Neural progenitor cell (in vitro differentiated cells): ENCODE measurements around the gene CNTNAP2. TPM values are rescaled to one million over a fixed set of nuclear protein-coding genes. Genes with fewer than 3 reads are reported as not detected.

ENCODE experiments used
- DNase-seq: peaks from one replicate; pipeline ENCODE4 v3.0.0-alpha.2; 2016; ENCODE audit warnings: low spot score
- H2AFZ ChIP-seq: fragments of 200-600 bp; sonication (generic); replicated peaks from 2 replicates; pipeline ENCODE4 v1.6.1; 2016; ENCODE audit warnings: antibody characterized with exemption
- H3F3A ChIP-seq: fragments of 200-600 bp; sonication (generic); 2 replicates; pipeline ENCODE4 v1.6.1; 2016; ENCODE audit warnings: antibody characterized with exemption, low read depth
- H3K27ac ChIP-seq: fragments of 200-600 bp; sonication (generic); 2 replicates; pipeline ENCODE4 v1.5.1; 2016; ENCODE audit warnings: mild to moderate bottlenecking
- H3K27me3 ChIP-seq: fragments of 200-600 bp; sonication (generic); 2 replicates; pipeline ENCODE4 v1.6.1; 2016; ENCODE audit warnings: mild to moderate bottlenecking, moderate library complexity
- H3K36me3 ChIP-seq: fragments of 200-600 bp; sonication (generic); 2 replicates; pipeline ENCODE4 v1.5.1; 2016
- H3K4me1 ChIP-seq: fragments of 200-600 bp; sonication (generic); 2 replicates; pipeline ENCODE4 v1.6.1; 2016; ENCODE audit warnings: mixed run types
- H3K4me2 ChIP-seq: fragments of 200-600 bp; sonication (generic); 2 replicates; pipeline ENCODE4 v1.6.1; 2016
- H3K4me3 ChIP-seq: fragments of 200-600 bp; sonication (generic); 2 replicates; pipeline ENCODE4 v1.5.1; 2016
- H3K79me2 ChIP-seq: fragments of 200-600 bp; sonication (generic); 2 replicates; pipeline ENCODE4 v1.6.1; 2016; ENCODE audit warnings: low read depth
- H3K9ac ChIP-seq: fragments of 200-600 bp; sonication (generic); 2 replicates; pipeline ENCODE4 v1.6.1; 2016
- H3K9me3 ChIP-seq: fragments of 200-600 bp; sonication (generic); 2 replicates; pipeline ENCODE4 v1.5.1; 2016; ENCODE audit warnings: low read depth
- H4K20me1 ChIP-seq: fragments of 200-600 bp; sonication (generic); 2 replicates; pipeline ENCODE4 v1.6.1; 2016; ENCODE audit warnings: low read depth
- H3K27ac Mint-ChIP-seq: 3 replicates; pipeline ENCODE4 v1.8.0; 2021; ENCODE audit warnings: mixed read lengths
- H3K27me3 Mint-ChIP-seq: 2 replicates; pipeline ENCODE4 v1.8.0; 2022; ENCODE audit warnings: low read depth, mild to moderate bottlenecking, inconsistent platforms, moderate library complexity, mixed read lengths; ENCODE audit not compliant: insufficient read depth
- H3K36me3 Mint-ChIP-seq: 3 replicates; pipeline ENCODE4 v1.8.0; 2021; ENCODE audit warnings: mixed read lengths
- H3K4me1 Mint-ChIP-seq: 3 replicates; pipeline ENCODE4 v1.8.0; 2021; ENCODE audit warnings: mixed read lengths
- H3K4me3 Mint-ChIP-seq: 3 replicates; pipeline ENCODE4 v1.8.0; 2021; ENCODE audit warnings: mild to moderate bottlenecking, moderate library complexity, mixed read lengths
- H3K9me3 Mint-ChIP-seq: 3 replicates; pipeline ENCODE4 v1.8.0; 2020; ENCODE audit warnings: mixed read lengths
- CTCF ChIP-seq: fragments of 200-600 bp; sonication (generic); IDR thresholded peaks from 2 replicates; pipeline ENCODE4 v1.5.1; 2017; ENCODE audit warnings: antibody characterized with exemption, mild to moderate bottlenecking
- EZH2 ChIP-seq: fragments of 200-600 bp; sonication (generic); IDR thresholded peaks from 2 replicates; pipeline ENCODE4 v1.6.1; 2017; ENCODE audit warnings: antibody characterized with exemption, mild to moderate bottlenecking, moderate library complexity
- EZH2phosphoT487 ChIP-seq: fragments of 200-600 bp; sonication (generic); IDR thresholded peaks from 2 replicates; pipeline ENCODE4 v1.6.1; 2017; ENCODE audit warnings: antibody characterized with exemption
- total RNA-seq: library from RNA; depleted of rRNA; stranded (reverse); fragments of >200 nt; gene quantifications from 2 replicates; pipeline ENCODE4 v1.2.3, GENCODE V29; 2015; ENCODE audit warnings: low replicate concordance

The CNTNAP2 gene
- total RNA-seq, 1 donor from 2014 or later, result 126 TPM

GRCh38 chr7:147653456-147653855, 1536.9 kb downstream of the CNTNAP2 start:
- Histone ChIP-seq H3K4me1 (no peaks in the 10 kb centered on the region), H2AFZ (peak overlapping the region; percentile 13), H4K20me1 (no peaks in the 10 kb centered on the region), H3K79me2 (no peaks in the 10 kb centered on the region), H3K4me2 (no peak overlapping the region), H3K4me3 (no peak overlapping the region), H3K9me3 (no peaks in the 10 kb centered on the region), H3K9ac (no peak overlapping the region), H3K27ac (no peak overlapping the region), H3K36me3 (no peaks in the 10 kb centered on the region), H3F3A (no peaks in the 10 kb centered on the region), H3K27me3 (no peaks in the 10 kb centered on the region)
- TF ChIP-seq EZH2phosphoT487 (no peak), EZH2 (no peak), CTCF (no peak)
- Mint-ChIP-seq H3K4me1 (peaks cover 8% of the 10 kb centered on the region), H3K36me3 (no peaks in the 10 kb centered on the region), H3K27ac (no peak overlapping the region), H3K4me3 (no peak overlapping the region), H3K9me3 (no peaks in the 10 kb centered on the region), H3K27me3 (no peaks in the 10 kb centered on the region)
- peak; percentile 8 for DNase-seq

- DNase-seq, result no peak
- Histone ChIP-seq H3K4me1 (no peaks in the 10 kb centered on the region), H3K27me3 (no peaks in the 10 kb centered on the region), H4K20me1 (no peaks in the 10 kb centered on the region), H3K9me3 (no peaks in the 10 kb centered on the region), H3K79me2 (no peaks in the 10 kb centered on the region), H3K4me2 (no peak overlapping the region), H3K9ac (no peak overlapping the region), H2AFZ (no peak overlapping the region), H3K4me3 (no peak overlapping the region), H3K27ac (no peak overlapping the region), H3K36me3 (no peaks in the 10 kb centered on the region), H3F3A (no peaks in the 10 kb centered on the region)
- no peak overlapping the region for H3K4me3 Mint-ChIP-seq
- H3K27ac Mint-ChIP-seq, result no peak overlapping the region
- peaks cover 3% of the 10 kb centered on the region for H3K27me3 Mint-ChIP-seq
- TF ChIP-seq EZH2 (no peak), EZH2phosphoT487 (no peak), CTCF (no peak)
- peaks cover 3% of the 10 kb centered on the region for H3K9me3 Mint-ChIP-seq
- H3K4me1 Mint-ChIP-seq, result peaks cover 7% of the 10 kb centered on the region
- H3K36me3 Mint-ChIP-seq, result no peaks in the 10 kb centered on the region
These were observed 1541.9 kb downstream of the CNTNAP2 start for GRCh38 chr7:147658392-147658967.

GRCh38 chr7:147659036-147659995, 1542.7 kb downstream of the CNTNAP2 start:
- Histone ChIP-seq H3K79me2 (no peaks in the 10 kb centered on the region), H3K9ac (no peak overlapping the region), H3K9me3 (no peaks in the 10 kb centered on the region), H3K4me3 (no peak overlapping the region), H3K4me1 (no peaks in the 10 kb centered on the region), H2AFZ (no peak overlapping the region), H3K36me3 (no peaks in the 10 kb centered on the region), H3K27me3 (no peaks in the 10 kb centered on the region), H3F3A (no peaks in the 10 kb centered on the region), H3K27ac (no peak overlapping the region), H4K20me1 (no peaks in the 10 kb centered on the region), H3K4me2 (no peak overlapping the region)
- no peak for TF ChIP-seq EZH2phosphoT487
- peaks cover 7% of the 10 kb centered on the region for H3K4me1 Mint-ChIP-seq
- H3K36me3 Mint-ChIP-seq, result no peaks in the 10 kb centered on the region
- no peak overlapping the region for H3K27ac Mint-ChIP-seq
- DNase-seq, result no peak
- peaks cover 3% of the 10 kb centered on the region for H3K27me3 Mint-ChIP-seq
- no peak overlapping the region for H3K4me3 Mint-ChIP-seq
- peaks cover 3% of the 10 kb centered on the region for H3K9me3 Mint-ChIP-seq

GRCh38 chr7:147664541-147664940, 1547.9 kb downstream of the CNTNAP2 start:
- no peaks in the 10 kb centered on the region for H3K79me2 ChIP-seq
- no peaks in the 10 kb centered on the region for H3K9me3 ChIP-seq
- Mint-ChIP-seq H3K27me3 (peaks cover 3% of the 10 kb centered on the region), H3K4me3 (no peak overlapping the region), H3K36me3 (no peaks in the 10 kb centered on the region), H3K4me1 (no peaks in the 10 kb centered on the region), H3K9me3 (peaks cover 6% of the 10 kb centered on the region), H3K27ac (no peak overlapping the region)
- H3F3A ChIP-seq, result no peaks in the 10 kb centered on the region
- DNase-seq, result no peak
- H3K9ac ChIP-seq, result no peak overlapping the region
- TF ChIP-seq CTCF (no peak), EZH2 (no peak), EZH2phosphoT487 (no peak)
- peak overlapping the region; percentile 10 for H2AFZ ChIP-seq
- H3K27me3 ChIP-seq, result no peaks in the 10 kb centered on the region
- H3K4me1 ChIP-seq, result no peaks in the 10 kb centered on the region
- H3K36me3 ChIP-seq, result no peaks in the 10 kb centered on the region
- H3K4me3 ChIP-seq, result no peak overlapping the region
- H4K20me1 ChIP-seq, result no peaks in the 10 kb centered on the region
- H3K4me2 ChIP-seq, result no peak overlapping the region
- no peak overlapping the region for H3K27ac ChIP-seq
